PC-9 (cell line): ENCODE data around the gene HSPG2. TPM values are rescaled to one million over a fixed set of nuclear protein-coding genes. Genes with fewer than 3 reads are reported as not detected.

Source experiments
- BruUV-seq: library from RNA; stranded (reverse); fragments of 400-500 nt; replicated peaks from 2 replicates; lab custom pipeline; 2021; lab: Mats Ljungman, UMichigan
- CTCF ChIA-PET: fragments of 300-600 bp; sonication (Branson Sonifier 250); formaldehyde crosslinking; loops from one replicate; lab custom pipeline; 2022; ENCODE audit warnings: antibody characterized with exemption; lab: Charles Lee
- POLR2A ChIA-PET: fragments of 300-600 bp; sonication (Branson Sonifier 250); formaldehyde crosslinking; loops from one replicate; lab custom pipeline; 2022; ENCODE audit warnings: antibody characterized with exemption; ENCODE audit not compliant: unreplicated experiment; lab: Charles Lee
- DNase-seq, 2 experiments: peaks; one replicate each; pipeline versions ENCODE4 v3.0.0 to v3.0.0-alpha.2; 2015 to 2022; ENCODE audit warnings: mixed read lengths in 1 of 2
- H2AFZ ChIP-seq: fragments of 200-600 bp; sonication (generic); 2 replicates; pipeline ENCODE4 v1.8.1; 2017; ENCODE audit warnings: antibody characterized with exemption
- H3F3A ChIP-seq: fragments of 200-600 bp; sonication (generic); 2 replicates; pipeline ENCODE4 v1.8.1; 2017; ENCODE audit warnings: antibody characterized with exemption, mild to moderate bottlenecking, low read depth; ENCODE audit not compliant: insufficient read depth
- H3K27ac ChIP-seq: fragments of 200-600 bp; sonication (generic); 2 replicates; pipeline ENCODE4 v1.6.1; 2016; ENCODE audit warnings: mixed run types
- H3K27me3 ChIP-seq: fragments of 200-600 bp; sonication (generic); 2 replicates; pipeline ENCODE4 v1.6.1; 2016; ENCODE audit warnings: low read depth, mixed run types; ENCODE audit not compliant: insufficient read depth
- H3K36me3 ChIP-seq: fragments of 200-600 bp; sonication (generic); 2 replicates; pipeline ENCODE4 v1.6.1; 2016; ENCODE audit warnings: low read depth, mixed run types
- H3K4me1 ChIP-seq: fragments of 200-600 bp; sonication (generic); replicated peaks from 2 replicates; pipeline ENCODE4 v1.6.1; 2016; ENCODE audit warnings: mixed run types; ENCODE audit not compliant: insufficient read depth
- H3K4me2 ChIP-seq: fragments of 200-600 bp; sonication (generic); 2 replicates; pipeline ENCODE4 v1.6.1; 2017; ENCODE audit warnings: mixed run types
- H3K4me3 ChIP-seq: fragments of 200-600 bp; sonication (generic); 2 replicates; pipeline ENCODE4 v1.6.1; 2016; ENCODE audit warnings: mixed run types
- H3K79me2 ChIP-seq: fragments of 200-600 bp; sonication (generic); 2 replicates; pipeline ENCODE4 v1.6.1; 2017; ENCODE audit warnings: low read depth, mixed run types
- H3K9me2 ChIP-seq: fragments of 200-600 bp; sonication (generic); 2 replicates; pipeline ENCODE4 v1.8.1; 2017; ENCODE audit warnings: mild to moderate bottlenecking; ENCODE audit not compliant: insufficient read depth
- H3K9me3 ChIP-seq: fragments of 200-600 bp; sonication (generic); 2 replicates; pipeline ENCODE4 v1.8.1; 2016; ENCODE audit warnings: low read depth; ENCODE audit not compliant: insufficient read depth
- H4K20me1 ChIP-seq: fragments of 200-600 bp; sonication (generic); 2 replicates; pipeline ENCODE4 v1.8.1; 2017; ENCODE audit not compliant: insufficient read depth
- EZH2 ChIP-seq: fragments of 200-600 bp; sonication (generic); IDR thresholded peaks from 2 replicates; pipeline ENCODE4 v1.8.0; 2017; ENCODE audit warnings: antibody characterized with exemption, low read depth
- intact Hi-C: fragments of 100-400 bp; cut with micrococcal nuclease; formaldehyde crosslinking; loops from one replicate; pipeline ENCODE4 v1.10.0; 2022; ENCODE audit not compliant: unreplicated experiment
- total RNA-seq: library from RNA; stranded (reverse); gene quantifications from 2 replicates; pipeline ENCODE4 v1.2.3, GENCODE V29; 2021
- TF ChIP-seq, protein P1 (sequence below): fragments of 200-600 bp; sonication (generic); conservative IDR thresholded peaks from 2 replicates; pipeline ENCODE4 v1.6.1; 2017; ENCODE audit warnings: mixed run types, antibody characterized with exemption, mild to moderate bottlenecking, moderate library complexity

The HSPG2 gene
- total RNA-seq, 1 experiment from 2014 or later: 126 TPM

DNA sequence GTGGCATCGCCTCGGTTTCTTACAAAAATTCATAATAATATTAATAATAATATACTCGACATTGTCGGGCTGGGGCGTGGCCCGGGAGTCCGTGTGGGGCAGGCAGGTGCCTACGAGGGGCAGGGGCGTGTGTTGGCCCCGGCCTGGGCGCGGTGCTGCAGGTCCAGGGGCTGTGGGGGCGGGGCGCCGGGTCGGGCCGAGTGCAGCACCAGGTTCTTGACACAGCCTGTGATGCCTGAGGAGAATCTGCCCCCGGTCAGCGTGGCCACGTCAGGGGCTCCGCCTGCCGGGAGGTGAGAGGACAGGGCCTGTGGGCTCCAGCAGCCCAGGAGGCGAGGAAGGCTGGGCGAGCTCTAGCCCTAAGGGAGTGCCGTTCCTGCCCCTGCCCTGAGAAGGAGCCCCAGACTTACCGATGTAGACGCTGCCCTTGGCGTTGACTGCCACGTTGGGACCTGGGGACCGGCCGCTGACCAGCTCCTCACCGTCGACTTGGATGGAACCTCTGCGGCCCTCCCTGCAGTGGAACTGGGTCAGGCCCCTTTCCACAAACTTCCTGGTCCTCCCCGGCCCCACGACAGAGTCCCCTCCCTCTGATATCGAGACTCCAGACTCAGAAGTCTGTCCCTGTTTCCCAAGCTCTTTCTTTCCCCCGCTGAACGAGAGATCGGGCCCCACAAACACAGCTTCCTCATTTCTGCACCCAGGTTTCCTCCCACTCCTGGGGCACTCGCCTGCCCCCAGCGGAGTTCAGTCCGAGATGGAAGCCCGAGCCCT is 113.7 kb downstream of the HSPG2 start:
- intact Hi-C loops: no loop called here
- BruUV-seq: no TSS peak

DNA sequence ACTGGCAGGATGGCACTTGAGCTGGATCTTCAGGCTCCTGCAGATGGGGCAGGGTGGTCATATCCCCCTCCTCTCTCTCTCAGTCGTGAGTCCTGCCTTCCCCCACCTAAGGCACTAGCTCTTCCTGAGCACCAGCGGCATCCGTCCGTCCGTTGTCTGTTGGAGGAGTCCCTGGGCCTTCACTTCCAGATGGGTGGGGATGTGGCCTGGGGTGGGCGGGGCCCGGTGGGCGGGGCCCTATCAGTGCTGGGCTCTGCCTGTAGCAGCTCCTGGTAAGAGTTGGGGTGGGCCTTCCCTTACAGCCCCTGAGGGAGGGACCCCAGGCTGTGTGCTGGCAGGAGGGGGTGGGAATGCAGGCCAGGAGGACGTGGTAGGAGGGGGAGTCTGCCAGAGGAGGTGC is 114.8 kb downstream of the HSPG2 start:
- no peaks in the 10 kb centered on the region for H4K20me1 ChIP-seq
- H3K27ac ChIP-seq: no peak overlapping the region
- no peaks in the 10 kb centered on the region for H3K27me3 ChIP-seq
- TF ChIP-seq, protein P1, sequence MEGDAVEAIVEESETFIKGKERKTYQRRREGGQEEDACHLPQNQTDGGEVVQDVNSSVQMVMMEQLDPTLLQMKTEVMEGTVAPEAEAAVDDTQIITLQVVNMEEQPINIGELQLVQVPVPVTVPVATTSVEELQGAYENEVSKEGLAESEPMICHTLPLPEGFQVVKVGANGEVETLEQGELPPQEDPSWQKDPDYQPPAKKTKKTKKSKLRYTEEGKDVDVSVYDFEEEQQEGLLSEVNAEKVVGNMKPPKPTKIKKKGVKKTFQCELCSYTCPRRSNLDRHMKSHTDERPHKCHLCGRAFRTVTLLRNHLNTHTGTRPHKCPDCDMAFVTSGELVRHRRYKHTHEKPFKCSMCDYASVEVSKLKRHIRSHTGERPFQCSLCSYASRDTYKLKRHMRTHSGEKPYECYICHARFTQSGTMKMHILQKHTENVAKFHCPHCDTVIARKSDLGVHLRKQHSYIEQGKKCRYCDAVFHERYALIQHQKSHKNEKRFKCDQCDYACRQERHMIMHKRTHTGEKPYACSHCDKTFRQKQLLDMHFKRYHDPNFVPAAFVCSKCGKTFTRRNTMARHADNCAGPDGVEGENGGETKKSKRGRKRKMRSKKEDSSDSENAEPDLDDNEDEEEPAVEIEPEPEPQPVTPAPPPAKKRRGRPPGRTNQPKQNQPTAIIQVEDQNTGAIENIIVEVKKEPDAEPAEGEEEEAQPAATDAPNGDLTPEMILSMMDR: no peak
- no peak for TF ChIP-seq EZH2
- no peak overlapping the region for H3K4me3 ChIP-seq
- peaks cover 9% of the 10 kb centered on the region for H3K4me1 ChIP-seq
- peaks cover 3% of the 10 kb centered on the region for H3F3A ChIP-seq
- DNase-seq: no peak
- H3K79me2 ChIP-seq: no peaks in the 10 kb centered on the region
- POLR2A ChIA-PET: no interaction called here
- H3K36me3 ChIP-seq: no peaks in the 10 kb centered on the region
- CTCF ChIA-PET: no interaction called here
- H3K4me2 ChIP-seq: no peak overlapping the region
- no TSS peak for BruUV-seq
- no peak overlapping the region for H2AFZ ChIP-seq
- intact Hi-C loops: no loop called here
- no peaks in the 10 kb centered on the region for H3K9me2 ChIP-seq
- no peaks in the 10 kb centered on the region for H3K9me3 ChIP-seq

More for the DNA sequence above, 113.7 kb downstream of the HSPG2 start:
- DNase-seq: no peak
- ChIA-PET POLR2A (no interaction called here), CTCF (no interaction called here)
- Histone ChIP-seq H3F3A (no peaks in the 10 kb centered on the region), H3K27ac (no peak overlapping the region), H3K4me1 (peaks cover 2% of the 10 kb centered on the region; the same call in 1 of the 2 replicates), H3K79me2 (no peaks in the 10 kb centered on the region), H3K4me2 (no peak overlapping the region), H3K27me3 (no peaks in the 10 kb centered on the region), H3K4me3 (no peak overlapping the region), H3K36me3 (no peaks in the 10 kb centered on the region), H3K9me2 (no peaks in the 10 kb centered on the region), H3K9me3 (no peaks in the 10 kb centered on the region), H4K20me1 (no peaks in the 10 kb centered on the region), H2AFZ (no peak overlapping the region)
- TF ChIP-seq, protein P1: no peak
- TF ChIP-seq EZH2: no peak

DNA sequence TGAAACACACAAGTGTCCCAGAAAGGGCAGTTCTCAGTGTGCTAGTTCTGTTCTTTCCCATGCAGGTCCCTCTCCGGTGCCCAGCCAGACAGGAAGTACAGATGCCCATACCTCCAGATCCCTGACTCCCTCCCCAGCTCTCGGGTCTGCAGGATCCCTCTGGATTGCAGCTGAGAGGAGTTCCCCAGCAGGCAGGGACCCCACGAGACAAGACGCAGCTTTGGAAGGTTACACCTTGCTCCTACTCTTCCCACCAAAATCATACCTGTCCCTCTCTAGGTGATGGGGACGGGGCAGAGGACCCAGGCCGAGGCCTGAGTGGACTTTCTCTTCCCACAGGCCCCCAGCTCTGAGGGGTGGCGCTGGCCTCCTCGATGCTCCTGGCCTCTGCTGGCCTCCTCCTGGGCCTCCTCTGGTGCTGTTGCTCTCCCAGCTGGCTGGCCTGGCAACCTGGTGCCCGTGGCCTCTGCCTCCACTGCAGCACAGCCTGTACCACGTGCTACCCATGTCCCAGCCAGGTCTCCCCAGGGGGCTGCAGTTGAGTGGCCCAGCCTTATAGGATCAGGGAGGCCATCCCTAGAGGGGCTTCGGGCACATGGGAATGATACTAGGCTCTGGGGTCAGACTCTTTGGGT is 115.6 kb downstream of the HSPG2 start:
- peaks cover 17% of the 10 kb centered on the region for H3K4me1 ChIP-seq
- ChIA-PET CTCF (no interaction called here), POLR2A (no interaction called here)
- no peaks in the 10 kb centered on the region for H3K27me3 ChIP-seq
- no peak overlapping the region for H3K4me3 ChIP-seq
- H3K9me3 ChIP-seq: no peaks in the 10 kb centered on the region
- no peak for DNase-seq
- no peaks in the 10 kb centered on the region for H4K20me1 ChIP-seq
- no peaks in the 10 kb centered on the region for H3K36me3 ChIP-seq
- no TSS peak for BruUV-seq
- no peak for TF ChIP-seq EZH2
- H3F3A ChIP-seq: peaks cover 9% of the 10 kb centered on the region
- no peak overlapping the region for H2AFZ ChIP-seq
- intact Hi-C loops: no loop called here
- H3K9me2 ChIP-seq: no peaks in the 10 kb centered on the region
- H3K79me2 ChIP-seq: no peaks in the 10 kb centered on the region
- no peak overlapping the region for H3K27ac ChIP-seq
- no peak overlapping the region for H3K4me2 ChIP-seq
